Mononuclear cell (primary cell): ENCODE results near the gene SH2D2A. TPM values are rescaled to one million over a fixed set of nuclear protein-coding genes. Genes with fewer than 3 reads are reported as not detected.

ENCODE experiments used
- H3K27me3 ChIP-seq: 2 replicates; pipeline ENCODE4 v1.6.0; 2011; ENCODE audit warnings: low read length, control low read depth; ENCODE audit not compliant: insufficient read depth
- H3K4me1 ChIP-seq: 2 replicates; pipeline ENCODE4 v1.5.1; 2011; ENCODE audit warnings: mild to moderate bottlenecking, low read length, control low read depth; ENCODE audit not compliant: insufficient read depth
- H3K4me3 ChIP-seq: 2 replicates; pipeline ENCODE4 v1.5.1; 2011; ENCODE audit warnings: mild to moderate bottlenecking, low read length, moderate library complexity
- H3K9me3 ChIP-seq: 2 replicates; pipeline ENCODE4 v1.5.1; 2011; ENCODE audit warnings: low read depth, mild to moderate bottlenecking, control low read depth, low read length
- total RNA-seq: library from RNA; depleted of rRNA; stranded (reverse); fragments of >200 nt; gene quantifications from one replicate; pipeline ENCODE4 v1.2.3, GENCODE V29; 2012

Gene SH2D2A
- total RNA-seq, 1 donor, result 19.1 TPM

DNA sequence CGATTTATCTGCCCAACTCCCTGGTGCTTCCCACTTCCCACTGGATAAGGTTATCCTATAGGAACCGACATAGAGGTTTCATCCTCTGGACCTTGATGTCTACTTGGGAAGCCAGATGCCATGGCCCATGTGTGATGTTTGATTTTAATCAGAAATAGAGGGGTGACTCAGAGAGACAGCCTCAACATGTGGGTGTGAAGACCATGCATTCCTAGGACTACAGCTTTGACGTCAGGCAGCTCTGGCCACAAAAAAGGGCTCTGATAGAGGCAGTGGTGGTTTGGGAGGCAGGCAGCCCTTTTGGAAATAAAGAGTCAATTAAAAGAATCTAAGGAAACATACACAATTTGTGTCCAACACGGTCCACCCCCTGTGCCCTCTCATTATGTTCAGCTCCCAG is 5.2 kb upstream of the SH2D2A start:
- H3K9me3 ChIP-seq, result no peaks in the 10 kb centered on the region
- H3K4me3 ChIP-seq, result no peak overlapping the region
- H3K4me1 ChIP-seq, result peaks cover 10% of the 10 kb centered on the region
- no peaks in the 10 kb centered on the region for H3K27me3 ChIP-seq

DNA sequence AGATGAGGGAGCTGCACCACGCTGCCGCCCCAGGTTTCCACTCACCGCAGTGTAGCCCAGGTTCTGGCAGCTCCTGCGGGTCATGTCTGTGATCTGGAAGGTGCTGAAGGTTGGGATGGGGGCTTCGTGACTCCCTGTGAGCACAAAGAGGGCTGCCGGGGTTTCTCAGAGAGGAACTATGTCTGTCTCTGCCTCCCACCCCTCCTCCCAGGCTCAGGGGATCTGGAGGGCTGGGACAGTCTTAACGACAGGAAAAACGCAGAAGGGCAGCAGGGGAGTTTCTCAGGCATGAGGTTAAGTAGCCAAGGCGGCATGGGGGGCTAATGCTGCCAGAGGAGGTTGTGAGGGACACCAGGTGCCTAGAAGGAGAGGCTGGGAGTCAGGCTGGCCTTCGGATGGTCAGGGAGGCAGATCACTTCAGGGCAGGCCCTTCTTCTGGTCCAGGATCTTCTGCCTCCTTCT is 656 bp downstream of the SH2D2A start:
- peak overlapping the region; percentile 41 for H3K4me3 ChIP-seq
- H3K9me3 ChIP-seq, result no peaks in the 10 kb centered on the region
- H3K27me3 ChIP-seq, result no peaks in the 10 kb centered on the region
- H3K4me1 ChIP-seq, result peaks cover 64% of the 10 kb centered on the region

DNA sequence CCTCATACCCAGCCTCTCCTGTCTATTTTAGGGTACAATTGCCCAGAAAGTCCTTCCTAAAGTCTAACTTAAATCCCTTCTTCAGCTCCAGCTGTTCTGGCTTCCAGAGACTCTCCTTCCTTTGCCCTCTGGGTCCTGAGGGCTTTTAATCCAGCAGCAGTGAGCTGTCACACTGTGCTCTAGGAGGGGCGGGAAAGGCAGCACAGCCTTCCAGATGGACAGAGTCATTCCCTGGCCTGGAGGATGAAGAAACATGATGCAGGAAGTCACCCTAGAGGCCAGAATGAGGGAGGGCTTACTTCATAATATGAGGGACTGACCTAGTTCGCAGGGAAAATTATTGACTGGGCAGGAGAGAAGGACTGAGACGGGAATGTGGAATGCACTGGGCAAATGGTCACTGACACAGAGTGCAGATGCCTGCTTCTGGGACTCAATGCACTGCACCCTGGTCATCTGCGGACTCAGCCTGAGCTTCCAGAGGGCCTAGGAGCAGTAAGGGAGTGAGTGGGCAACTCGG is 1.3 kb downstream of the SH2D2A start:
- Histone ChIP-seq H3K9me3 (no peaks in the 10 kb centered on the region), H3K4me1 (peaks cover 64% of the 10 kb centered on the region), H3K4me3 (peak overlapping the region; percentile 41), H3K27me3 (no peaks in the 10 kb centered on the region)

DNA sequence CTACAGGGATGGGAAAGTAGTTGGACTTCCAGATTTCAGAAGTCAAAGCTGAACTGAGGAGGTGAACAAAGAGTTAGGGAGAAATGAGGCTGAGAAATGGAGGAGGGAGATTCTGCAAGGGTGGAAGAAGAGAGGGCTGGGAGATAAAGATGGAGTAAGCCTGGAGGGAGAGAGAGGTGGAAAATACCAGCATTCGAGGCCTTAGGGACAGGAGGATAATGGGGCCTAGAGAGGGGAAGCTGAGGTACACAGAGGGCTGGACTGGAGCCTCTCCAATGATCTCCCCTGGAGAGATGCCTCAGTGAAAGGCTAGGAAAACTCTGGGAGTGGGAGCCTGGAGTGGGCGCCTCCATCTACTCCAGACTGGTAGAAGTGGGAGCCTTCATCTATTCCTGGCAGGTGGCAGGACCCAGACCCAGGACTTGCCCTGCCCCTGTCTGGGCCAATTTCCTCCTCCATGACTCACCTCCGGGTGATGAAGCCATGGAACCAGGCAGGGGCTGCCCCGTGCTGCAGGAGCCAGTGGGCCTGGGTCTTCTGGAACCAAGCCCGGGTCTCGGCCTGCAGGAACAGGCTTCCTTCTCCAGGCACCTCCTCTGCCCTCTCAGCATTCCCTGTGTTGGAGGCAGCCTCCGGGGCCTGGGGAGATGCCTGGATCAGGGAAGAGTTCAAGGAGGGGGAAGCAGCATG is 1.9 kb downstream of the SH2D2A start:
- Histone ChIP-seq H3K4me3 (peak overlapping the region; percentile 41), H3K27me3 (no peaks in the 10 kb centered on the region), H3K9me3 (no peaks in the 10 kb centered on the region), H3K4me1 (peaks cover 64% of the 10 kb centered on the region)

DNA sequence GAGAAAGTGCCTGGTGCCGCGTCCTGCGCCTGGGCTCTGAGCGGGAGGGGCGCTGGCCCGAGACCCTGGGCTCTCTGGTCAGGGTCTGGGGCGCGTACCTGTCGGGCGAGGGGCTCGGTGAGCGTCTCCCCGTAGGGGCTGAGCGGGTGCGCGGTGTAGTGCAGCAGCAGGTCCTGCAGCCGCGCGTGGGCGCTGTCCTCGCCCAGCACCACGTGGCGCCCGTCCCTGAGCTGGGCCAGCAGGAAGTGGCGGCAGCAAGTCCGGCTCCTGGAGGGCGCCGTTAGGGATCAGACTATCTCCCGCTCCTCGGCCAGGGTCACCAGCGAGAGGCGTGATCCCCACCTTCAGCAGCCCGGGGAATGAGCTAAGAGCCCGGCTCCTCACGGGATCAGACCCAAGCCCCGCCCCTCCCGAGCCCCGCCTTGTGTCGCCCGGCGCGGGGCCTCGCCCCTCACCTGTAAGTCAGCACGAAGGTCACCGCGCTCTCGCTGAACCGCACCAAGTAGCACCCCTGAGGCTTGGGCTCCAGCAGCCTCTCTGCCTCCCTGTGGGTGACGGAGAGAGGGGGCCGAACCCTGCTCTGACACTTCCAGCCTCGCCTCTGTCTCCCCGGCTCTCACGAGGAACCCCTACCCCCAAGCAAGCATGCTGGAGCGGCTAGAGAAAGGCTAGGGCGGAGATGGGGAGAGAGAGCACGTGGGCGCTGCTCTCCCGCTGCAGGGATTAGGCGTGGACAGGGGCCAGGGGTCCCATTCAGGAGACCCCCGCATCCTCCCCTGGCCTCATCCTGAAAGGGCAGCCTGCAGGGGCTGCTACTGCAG is 2.7 kb downstream of the SH2D2A start:
- H3K4me1 ChIP-seq, result peaks cover 64% of the 10 kb centered on the region
- H3K27me3 ChIP-seq, result no peaks in the 10 kb centered on the region
- H3K4me3 ChIP-seq, result peak overlapping the region; percentile 36
- H3K9me3 ChIP-seq, result no peaks in the 10 kb centered on the region

DNA sequence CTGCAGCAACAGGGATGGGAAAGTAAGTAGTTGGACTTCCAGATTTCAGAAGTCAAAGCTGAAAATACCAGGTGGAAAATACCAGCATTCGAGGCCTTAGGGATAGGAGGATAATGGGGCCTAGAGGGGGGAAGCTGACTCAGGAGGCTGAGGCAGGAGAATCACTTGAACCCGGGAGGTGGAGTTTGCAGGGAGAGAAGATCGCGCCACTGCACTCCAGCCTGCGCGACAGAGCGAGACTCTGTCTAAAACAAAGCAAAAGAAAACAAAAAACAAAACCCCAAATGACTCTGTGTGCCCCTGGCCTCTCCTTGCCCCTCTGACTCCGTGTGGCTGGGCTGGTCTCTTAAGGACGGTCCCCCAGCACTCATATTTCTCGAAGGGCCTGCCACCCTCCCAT is 3.4 kb downstream of the SH2D2A start:
- Histone ChIP-seq H3K4me1 (peaks cover 65% of the 10 kb centered on the region), H3K9me3 (no peaks in the 10 kb centered on the region), H3K27me3 (no peaks in the 10 kb centered on the region), H3K4me3 (peak overlapping the region; percentile 36)

DNA sequence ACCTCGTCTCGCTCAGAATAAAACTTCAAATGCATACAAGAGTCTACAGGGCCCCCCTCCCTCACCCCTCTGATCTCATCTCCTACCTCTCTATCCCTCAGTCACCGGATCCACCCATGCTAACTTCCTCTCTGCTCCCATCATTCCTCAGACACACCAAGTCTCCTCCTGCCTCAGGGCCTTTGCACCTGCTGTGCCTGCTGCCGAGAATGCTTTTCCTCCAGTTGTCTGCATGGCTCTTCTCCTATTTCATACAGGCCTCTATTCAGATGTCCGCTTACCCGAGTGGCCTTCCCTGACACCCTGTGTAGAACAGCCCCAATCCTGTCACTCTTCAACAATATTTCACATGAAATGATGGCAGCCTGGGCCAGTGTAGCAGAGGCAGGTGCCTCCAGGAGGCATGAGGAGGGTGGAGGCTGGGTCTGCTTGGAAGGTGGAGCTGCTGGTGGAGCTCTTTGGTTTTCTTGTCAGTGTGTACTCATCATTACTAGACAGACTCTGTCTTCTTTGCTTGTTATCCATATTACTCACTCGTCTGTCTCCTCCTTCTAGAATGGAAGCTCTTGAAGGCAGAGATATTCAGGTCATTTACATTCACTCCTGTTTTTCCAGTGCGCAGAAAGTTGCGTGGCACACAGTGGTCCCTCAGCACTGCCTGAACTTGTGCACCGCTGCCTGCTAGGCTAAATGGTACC is 4.2 kb downstream of the SH2D2A start:
- H3K4me1 ChIP-seq, result peaks cover 70% of the 10 kb centered on the region
- H3K4me3 ChIP-seq, result no peak overlapping the region
- no peaks in the 10 kb centered on the region for H3K27me3 ChIP-seq
- no peaks in the 10 kb centered on the region for H3K9me3 ChIP-seq

DNA sequence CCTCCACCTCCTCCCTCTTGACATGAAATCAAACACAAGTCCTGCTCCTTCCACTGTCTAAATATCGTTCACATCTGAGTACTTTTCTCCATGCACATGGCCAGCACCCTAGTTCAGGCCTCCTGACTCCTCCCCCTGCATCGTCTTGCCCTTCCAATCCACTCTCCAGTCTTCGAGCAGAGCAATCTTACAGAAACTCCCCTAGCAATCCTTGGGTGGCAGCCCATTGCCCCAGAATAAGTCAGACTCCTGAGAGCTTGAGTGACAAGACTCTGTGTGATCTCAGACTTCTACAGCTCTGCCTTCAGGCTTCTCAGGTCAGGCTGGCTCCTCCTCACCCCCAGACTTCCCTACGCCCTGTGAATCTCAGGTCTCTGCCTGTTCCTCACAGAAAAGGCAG is 5.5 kb downstream of the SH2D2A start:
- H3K4me3 ChIP-seq, result no peak overlapping the region
- no peaks in the 10 kb centered on the region for H3K9me3 ChIP-seq
- no peaks in the 10 kb centered on the region for H3K27me3 ChIP-seq
- H3K4me1 ChIP-seq, result peaks cover 60% of the 10 kb centered on the region

DNA sequence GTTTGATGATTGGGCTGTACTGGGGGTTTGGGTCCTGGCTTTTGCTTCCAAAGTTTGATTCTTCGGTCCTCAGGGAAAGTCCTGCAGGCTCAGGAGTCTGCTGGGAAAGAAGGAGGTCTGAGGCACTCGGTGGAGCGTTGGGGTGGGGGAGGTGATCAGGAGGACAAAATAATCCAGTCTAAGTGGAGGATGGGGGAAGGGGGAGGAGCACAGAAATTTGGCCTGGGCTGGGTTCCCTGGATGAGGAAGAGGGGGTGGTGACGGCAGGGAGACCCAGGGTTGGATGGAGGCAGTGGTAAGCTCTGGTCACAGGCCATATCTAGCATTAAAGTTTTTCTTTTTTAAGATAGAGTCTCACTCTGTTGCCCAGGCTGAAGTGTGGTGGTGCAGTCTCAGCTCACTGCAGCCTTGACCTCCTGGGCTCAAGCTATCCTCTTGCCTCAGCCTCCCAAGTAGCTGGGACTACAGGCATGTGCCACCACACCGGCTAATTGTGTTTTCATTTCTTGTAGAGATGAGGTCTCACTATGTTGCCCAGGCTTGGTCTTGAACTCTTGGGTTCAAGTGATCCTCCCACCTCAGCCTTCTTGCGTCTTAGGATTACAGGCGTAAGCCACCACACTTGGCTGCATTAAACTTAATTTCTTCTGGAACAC is 6.8 kb downstream of the SH2D2A start:
- H3K27me3 ChIP-seq, result no peaks in the 10 kb centered on the region
- no peak overlapping the region for H3K4me3 ChIP-seq
- no peaks in the 10 kb centered on the region for H3K9me3 ChIP-seq
- peaks cover 48% of the 10 kb centered on the region for H3K4me1 ChIP-seq

DNA sequence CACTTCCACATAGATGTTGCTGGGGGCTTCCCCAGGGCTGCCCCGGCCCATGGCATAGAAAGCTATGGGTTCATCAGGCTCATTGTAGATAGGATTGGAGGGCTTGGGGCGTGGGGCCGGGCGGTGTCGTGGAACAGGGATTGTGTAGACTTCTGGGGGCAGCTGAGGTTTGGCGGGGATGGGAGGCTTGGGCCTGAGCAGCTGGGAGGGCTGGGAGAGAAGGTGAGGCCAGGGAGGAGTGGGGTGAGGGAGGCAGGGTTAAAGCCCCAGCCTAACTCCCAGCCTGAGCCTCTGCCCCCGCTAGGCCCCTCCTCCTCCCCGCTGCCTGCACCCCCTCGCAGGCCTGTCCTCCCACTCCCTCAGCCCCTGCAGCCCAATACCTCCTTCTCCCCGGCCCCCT is 7.4 kb downstream of the SH2D2A start:
- Histone ChIP-seq H3K9me3 (no peaks in the 10 kb centered on the region), H3K4me3 (no peak overlapping the region), H3K27me3 (no peaks in the 10 kb centered on the region), H3K4me1 (peaks cover 48% of the 10 kb centered on the region)

DNA sequence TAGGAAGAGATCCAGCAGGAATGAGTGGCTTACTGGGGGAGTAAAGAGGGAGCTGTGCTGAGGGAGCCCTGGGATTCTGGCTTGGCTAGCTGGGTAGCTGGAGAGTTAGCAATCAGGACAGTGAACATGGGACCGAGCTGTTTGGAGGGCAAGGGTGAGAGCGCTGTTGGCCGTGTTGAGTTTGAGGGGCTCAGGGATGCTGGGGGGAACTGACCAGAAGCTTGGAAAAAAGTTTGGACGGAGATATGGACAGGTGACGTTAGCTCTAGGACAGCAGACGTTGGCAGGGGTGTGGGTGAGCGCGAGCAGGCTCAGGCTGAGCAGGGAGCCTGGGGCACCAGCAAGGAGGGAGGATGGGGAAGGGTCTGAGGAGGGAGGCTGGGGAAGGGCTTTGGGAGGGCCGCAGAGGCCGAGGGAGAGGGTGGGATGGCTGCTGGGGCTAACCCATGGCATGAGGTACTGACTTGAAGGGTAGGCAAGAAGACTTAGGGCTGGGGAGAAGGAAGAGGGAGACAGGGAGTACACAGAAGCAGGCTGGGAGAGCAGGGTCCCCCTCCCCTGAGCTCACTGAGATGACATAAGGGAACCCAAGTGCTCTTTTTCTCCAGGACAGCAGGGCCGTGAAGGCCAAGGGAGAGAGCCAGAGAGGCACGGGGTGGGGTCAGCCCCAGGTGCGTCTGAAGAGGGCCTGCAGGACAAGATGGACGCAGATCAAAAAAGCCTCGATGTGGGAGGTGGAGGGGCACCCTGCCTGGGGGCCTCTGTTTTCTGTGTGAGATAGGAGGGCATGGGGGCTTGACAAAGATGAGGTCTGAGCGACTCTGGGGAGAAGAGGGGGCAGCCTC is 8.2 kb downstream of the SH2D2A start:
- H3K27me3 ChIP-seq, result no peaks in the 10 kb centered on the region
- H3K4me3 ChIP-seq, result no peak overlapping the region
- peaks cover 43% of the 10 kb centered on the region for H3K4me1 ChIP-seq
- no peaks in the 10 kb centered on the region for H3K9me3 ChIP-seq

DNA sequence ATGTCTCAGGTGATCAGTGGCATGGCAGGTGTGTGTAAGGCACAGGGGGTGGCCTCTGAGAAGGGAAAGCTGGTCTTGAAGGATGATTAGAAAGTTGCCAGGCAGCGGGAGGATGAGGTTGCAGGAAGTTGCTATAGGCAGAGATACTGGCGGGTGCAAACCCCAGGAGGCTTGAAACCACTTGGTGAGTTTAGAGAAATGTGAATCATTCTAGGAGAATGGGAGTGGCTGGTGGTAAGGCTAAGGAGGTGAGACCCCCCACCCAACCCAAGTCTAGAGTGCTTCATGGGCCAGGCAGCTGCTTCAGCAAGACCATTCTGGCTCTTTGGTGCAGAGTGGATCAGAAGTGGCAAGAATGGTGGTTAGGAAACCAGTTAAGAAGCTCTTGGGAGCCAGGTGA is 9.0 kb downstream of the SH2D2A start:
- H3K27me3 ChIP-seq, result no peaks in the 10 kb centered on the region
- H3K4me1 ChIP-seq, result peaks cover 35% of the 10 kb centered on the region
- H3K9me3 ChIP-seq, result no peaks in the 10 kb centered on the region
- no peak overlapping the region for H3K4me3 ChIP-seq

DNA sequence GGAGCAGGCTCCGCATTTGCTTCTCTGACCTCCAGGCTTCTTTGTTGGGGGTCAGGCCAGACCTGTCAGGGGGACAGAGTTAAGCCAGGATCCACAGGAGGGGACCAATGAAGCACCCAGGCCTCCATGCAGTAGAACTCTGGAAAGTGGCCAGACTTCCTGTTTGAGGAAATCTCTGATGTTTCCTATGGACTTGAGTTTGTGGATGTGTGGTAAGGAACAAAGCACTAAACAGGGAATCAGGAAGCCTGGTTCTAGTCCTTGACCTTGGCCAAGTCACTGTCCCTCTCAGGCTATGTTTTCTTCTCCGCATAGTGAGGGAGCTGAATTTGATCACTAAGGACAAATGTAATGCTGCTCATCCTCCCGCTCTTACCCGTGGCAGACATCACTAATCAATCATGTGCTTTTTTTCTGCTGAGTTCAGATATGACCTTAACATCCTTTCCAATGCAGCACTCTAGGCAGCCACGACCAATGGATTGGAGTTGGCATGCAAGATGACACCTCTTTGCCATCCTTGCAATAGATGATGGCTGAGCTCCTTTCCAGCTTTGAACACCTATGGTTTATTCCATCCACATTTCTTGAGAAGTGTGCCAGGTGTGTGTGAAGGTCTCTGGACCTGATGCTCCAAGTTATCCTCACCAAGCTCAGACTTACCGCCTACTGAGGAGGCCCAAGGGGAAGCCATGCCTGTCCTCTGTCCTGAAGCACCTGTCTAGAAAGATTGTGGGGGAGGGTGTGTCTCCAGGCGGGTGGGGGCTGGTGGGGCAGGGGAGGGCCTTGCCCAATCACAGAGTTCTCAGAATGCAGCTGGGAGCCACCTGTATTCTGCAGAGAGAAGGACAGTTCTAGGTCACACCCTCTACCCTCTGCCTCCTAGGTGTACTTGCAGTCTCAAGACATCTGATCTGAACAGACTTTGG is 9.9 kb downstream of the SH2D2A start:
- Histone ChIP-seq H3K27me3 (no peaks in the 10 kb centered on the region), H3K4me1 (peaks cover 29% of the 10 kb centered on the region), H3K4me3 (no peak overlapping the region), H3K9me3 (no peaks in the 10 kb centered on the region)
